ENCODE data around the gene DEPP1. TPM values are rescaled to one million over a fixed set of nuclear protein-coding genes. Genes with fewer than 3 reads are reported as not detected.
A peak's percentile ranks its signal among the peaks of the same experiment; 100 is the strongest.

Gene DEPP1
- total and polyA plus RNA-seq, 2 of the 13 experiments (the other 11 are each of a cell fraction or from before 2014, with no cell fraction given): 14.8 to 270 TPM

- TF ChIP-seq ZNF546 (CRISPR knock-in tag; conservative IDR thresholded peaks at IDR 0.05) (no peak), PAX8 (CRISPR knock-in tag; IDR thresholded peaks at IDR 0.05; ENCODE audit: borderline replicate concordance) (no peak), SMC3 (IDR thresholded peaks at IDR 0.05; ENCODE audit: low read length) (no peak), PTBP1 (IDR thresholded peaks at IDR 0.05; ENCODE audit: low read depth, low read length, poor library complexity, severe bottlenecking) (no peak), ZNF407 (CRISPR knock-in tag; IDR thresholded peaks at IDR 0.05; ENCODE audit: not compliant biosample characterization) (no peak), IRF9 (CRISPR knock-in tag; IDR thresholded peaks at IDR 0.05; ENCODE audit: borderline replicate concordance) (no peak), NAIF1 (CRISPR knock-in tag; IDR thresholded peaks at IDR 0.05; ENCODE audit: borderline replicate concordance) (no peak)
- TF ChIP-seq, protein P1, sequence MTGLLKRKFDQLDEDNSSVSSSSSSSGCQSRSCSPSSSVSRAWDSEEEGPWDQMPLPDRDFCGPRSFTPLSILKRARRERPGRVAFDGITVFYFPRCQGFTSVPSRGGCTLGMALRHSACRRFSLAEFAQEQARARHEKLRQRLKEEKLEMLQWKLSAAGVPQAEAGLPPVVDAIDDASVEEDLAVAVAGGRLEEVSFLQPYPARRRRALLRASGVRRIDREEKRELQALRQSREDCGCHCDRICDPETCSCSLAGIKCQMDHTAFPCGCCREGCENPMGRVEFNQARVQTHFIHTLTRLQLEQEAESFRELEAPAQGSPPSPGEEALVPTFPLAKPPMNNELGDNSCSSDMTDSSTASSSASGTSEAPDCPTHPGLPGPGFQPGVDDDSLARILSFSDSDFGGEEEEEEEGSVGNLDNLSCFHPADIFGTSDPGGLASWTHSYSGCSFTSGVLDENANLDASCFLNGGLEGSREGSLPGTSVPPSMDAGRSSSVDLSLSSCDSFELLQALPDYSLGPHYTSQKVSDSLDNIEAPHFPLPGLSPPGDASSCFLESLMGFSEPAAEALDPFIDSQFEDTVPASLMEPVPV (CRISPR knock-in tag; IDR thresholded peaks at IDR 0.05): 0 out of 2 replicates have a peak, but pooled peaks have one; percentile 8
- TF ChIP-seq, protein P2, sequence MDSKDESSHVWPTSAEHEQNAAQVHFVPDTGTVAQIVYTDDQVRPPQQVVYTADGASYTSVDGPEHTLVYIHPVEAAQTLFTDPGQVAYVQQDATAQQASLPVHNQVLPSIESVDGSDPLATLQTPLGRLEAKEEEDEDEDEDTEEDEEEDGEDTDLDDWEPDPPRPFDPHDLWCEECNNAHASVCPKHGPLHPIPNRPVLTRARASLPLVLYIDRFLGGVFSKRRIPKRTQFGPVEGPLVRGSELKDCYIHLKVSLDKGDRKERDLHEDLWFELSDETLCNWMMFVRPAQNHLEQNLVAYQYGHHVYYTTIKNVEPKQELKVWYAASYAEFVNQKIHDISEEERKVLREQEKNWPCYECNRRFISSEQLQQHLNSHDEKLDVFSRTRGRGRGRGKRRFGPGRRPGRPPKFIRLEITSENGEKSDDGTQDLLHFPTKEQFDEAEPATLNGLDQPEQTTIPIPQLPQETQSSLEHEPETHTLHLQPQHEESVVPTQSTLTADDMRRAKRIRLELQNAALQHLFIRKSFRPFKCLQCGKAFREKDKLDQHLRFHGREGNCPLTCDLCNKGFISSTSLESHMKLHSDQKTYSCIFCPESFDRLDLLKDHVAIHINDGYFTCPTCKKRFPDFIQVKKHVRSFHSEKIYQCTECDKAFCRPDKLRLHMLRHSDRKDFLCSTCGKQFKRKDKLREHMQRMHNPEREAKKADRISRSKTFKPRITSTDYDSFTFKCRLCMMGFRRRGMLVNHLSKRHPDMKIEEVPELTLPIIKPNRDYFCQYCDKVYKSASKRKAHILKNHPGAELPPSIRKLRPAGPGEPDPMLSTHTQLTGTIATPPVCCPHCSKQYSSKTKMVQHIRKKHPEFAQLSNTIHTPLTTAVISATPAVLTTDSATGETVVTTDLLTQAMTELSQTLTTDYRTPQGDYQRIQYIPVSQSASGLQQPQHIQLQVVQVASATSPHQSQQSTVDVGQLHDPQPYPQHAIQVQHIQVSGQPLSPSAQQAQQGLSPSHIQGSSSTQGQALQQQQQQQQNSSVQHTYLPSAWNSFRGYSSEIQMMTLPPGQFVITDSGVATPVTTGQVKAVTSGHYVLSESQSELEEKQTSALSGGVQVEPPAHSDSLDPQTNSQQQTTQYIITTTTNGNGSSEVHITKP (CRISPR knock-in tag; IDR thresholded peaks at IDR 0.05; ENCODE audit: low read depth): no peak
Measured at GRCh38 chr10:44979281-44980191, 927 bp upstream of the DEPP1 start (continued).
